ENCODE measurements around the gene SH3D21.

SH3D21 gene

GRCh38 chr1:36330940-36331339 lies 24.8 kb downstream of the SH3D21 start:
- no peak for DNase-seq (ENCODE audit: low read depth)

DNA sequence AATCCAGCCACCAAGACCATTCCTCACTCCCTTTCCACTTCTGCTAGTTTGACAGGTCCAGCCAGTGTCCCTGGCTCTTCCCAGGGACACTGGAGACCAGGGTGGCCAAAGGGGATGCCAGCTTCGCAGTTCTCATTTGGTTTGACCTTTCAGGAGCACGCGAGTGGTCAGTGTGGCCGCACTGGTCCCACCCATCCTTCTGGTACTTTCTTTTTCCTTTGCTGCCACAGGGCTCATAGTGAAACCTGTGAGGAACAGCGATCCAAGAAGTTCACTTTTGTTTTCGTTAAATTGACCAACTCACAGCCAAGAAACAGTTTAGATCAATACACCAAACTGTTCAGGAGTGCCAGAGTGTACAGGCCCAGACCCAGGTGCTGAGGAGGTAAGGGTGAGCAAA lies 31.7 kb downstream of the SH3D21 start:
- DNase-seq (ENCODE audit: low read depth): no peak

DNA sequence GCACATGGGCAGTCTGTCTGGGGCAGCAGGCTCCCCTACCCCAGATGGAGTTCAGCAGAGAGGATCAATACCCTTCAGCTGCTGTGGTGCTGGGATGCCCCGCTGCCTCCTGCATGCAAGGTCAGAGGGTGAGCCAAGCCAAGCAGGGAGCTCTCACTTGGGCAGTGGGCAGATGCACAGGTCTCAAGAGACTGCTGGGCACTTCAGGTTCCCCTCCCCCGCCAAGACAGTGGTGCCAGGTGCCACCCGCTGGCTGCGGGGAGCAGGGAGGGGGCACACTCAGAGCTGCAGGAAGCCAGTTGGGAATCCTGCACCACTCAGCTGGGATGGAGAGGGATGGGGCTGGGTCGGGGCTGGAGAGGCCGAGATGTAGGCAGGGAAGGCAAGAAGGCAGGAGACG lies 33.0 kb downstream of the SH3D21 start:
- no peak for DNase-seq (ENCODE audit: low read depth)

DNA sequence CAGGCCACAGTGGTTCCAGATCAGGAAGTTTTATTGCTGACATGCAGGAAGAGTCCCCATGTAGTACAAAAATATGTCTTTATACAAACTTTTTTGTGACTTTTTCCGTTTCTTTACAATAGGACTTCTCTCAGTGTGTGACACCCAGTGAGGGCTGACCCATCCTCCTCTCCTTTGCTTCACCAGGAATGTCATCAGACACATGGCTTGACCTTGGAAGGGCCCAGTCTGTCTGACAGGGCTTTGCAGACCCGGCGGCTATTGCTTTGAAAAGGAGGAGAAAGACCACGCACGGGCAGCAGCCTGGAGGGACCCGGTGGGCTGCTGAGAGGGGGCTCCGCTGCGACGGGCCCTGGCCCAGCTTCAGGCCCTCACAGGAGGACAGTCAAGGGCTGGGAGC lies 33.4 kb downstream of the SH3D21 start:
- DNase-seq (ENCODE audit: low read depth): no peak

- no peak for DNase-seq (ENCODE audit: low read depth)
Measured at GRCh38 chr1:36341626-36342320, 35.6 kb downstream of the SH3D21 start.

GRCh38 chr1:36342426-36343185 lies 36.4 kb downstream of the SH3D21 start:
- DNase-seq (ENCODE audit: low read depth): peak; percentile 51

GRCh38 chr1:36343651-36344394 lies 37.7 kb downstream of the SH3D21 start:
- no peak for DNase-seq (ENCODE audit: low read depth)

DNA sequence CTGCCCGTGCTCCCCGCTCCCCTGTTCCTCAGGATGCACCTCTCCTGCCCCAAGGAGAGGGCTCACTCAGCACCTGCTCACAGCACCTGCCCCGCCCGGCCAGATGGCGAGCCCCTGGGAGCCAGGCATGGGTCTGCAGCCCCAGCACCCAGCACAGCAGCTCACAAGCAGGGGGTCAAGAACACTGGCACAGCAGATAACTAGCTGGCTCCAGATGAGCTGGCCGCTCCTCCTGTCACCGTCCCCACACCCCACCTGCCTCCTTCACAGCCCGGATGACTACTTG lies 38.2 kb downstream of the SH3D21 start:
- no peak for DNase-seq (ENCODE audit: low read depth)

GRCh38 chr1:36345353-36345752 lies 39.2 kb downstream of the SH3D21 start:
- no peak for DNase-seq (ENCODE audit: low read depth)

GRCh38 chr1:36346741-36347370 lies 40.7 kb downstream of the SH3D21 start:
- DNase-seq (ENCODE audit: low read depth): no peak

GRCh38 chr1:36349241-36349671 lies 43.1 kb downstream of the SH3D21 start:
- DNase-seq (ENCODE audit: low read depth): no peak

GRCh38 chr1:36349839-36350238 lies 43.7 kb downstream of the SH3D21 start:
- DNase-seq (ENCODE audit: low read depth): no peak

DNA sequence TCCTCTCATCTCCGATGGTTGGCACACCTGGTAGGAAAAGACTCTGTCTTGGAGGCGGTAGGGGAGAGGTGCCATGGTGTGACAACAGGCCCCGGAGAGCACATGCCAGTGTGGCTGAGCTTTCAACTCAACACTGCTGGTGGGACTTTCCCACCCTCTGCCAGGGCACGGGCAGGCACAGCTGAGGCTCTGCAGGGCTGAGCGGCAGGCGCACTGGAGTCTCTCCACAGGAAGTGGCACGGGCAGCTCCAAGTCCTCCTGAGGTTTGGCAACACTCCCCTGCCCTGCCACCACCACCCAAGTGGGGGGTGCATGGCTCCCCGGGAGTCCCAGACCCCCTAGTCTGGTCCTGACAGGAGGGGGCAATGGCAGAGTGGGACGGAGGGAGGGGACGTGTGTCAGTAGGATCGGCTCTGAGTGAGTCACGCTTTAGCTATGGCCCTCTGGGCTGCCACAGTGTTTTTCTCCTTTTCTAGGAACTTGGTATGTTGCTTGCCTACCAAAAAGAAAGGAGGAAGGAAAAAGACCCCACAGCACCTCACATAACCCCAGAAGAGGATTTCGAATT lies 44.6 kb downstream of the SH3D21 start:
- peak; percentile 46 for DNase-seq (ENCODE audit: low read depth)

DNA sequence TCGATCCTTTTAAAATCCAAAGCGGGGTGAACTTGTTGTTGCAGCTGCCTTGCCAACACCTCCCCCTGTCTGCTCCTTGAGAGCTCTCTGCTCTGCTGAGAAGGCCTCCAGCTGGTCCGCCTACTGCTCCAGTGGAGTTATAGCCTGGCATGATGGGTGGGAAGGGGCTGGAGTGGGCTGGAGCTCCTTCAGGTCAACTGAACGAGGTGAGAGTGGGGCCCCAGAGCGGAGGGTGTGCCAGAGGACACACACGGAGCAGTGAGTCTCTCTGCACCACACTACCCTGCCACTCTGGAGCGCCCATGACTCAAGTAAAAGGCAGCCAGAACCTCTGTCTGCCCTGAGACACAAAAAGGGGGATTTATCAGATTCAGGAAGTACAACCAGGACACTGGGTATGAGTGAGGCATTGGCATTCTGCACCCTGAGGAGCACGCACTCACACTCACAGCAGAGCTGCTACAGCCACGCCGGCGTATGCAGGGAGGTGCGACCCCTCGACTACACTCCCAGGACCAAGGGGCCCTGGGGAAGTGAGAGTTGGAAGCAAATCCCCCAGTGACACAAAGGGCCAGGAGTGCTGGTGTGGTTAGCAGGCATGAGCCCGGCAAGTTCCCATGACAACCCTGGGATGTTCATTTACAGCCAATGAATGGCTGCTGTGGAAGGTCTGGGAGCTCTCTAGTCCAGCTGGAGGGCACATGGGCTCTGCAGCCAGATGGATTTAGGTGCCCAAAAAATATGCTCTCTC lies 45.2 kb downstream of the SH3D21 start:
- DNase-seq (ENCODE audit: low read depth): no peak

DNA sequence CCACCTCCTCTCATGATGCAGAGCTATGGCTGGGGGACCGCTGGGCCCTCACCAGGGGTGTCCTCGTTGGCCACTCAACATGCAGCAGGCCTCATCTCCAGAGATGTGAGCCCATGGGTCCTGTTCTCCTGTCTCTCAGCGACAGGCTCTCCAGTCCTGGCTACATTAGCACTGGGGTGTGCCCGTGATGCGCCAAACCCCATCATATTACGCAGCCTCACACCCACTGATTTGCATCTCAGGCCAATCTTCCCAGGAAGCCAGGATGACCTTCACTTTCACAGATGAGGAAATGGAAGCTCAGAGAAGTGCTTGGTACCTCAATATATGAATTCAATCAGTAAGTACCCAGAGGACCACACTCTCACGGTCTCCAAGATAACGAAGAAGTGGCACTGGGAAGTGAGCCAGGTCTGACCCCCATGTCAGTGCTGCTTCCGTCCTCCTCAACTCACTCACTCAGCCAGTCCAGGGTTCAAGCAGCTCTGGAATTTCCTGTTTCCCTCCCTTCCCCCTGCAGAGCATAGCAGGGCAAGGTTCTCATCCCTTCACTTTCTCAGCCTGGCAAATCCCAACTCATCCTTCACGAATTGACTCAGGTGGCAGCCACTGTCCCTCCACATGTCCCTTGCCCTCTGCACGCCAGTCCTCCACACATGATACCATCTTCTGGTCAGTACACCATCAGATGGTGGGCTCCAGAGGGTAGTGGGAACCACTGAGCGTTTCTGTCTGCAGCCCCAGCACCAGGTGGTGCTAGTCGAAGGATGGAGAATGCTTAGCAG lies 46.1 kb downstream of the SH3D21 start:
- DNase-seq (ENCODE audit: low read depth): no peak

DNA sequence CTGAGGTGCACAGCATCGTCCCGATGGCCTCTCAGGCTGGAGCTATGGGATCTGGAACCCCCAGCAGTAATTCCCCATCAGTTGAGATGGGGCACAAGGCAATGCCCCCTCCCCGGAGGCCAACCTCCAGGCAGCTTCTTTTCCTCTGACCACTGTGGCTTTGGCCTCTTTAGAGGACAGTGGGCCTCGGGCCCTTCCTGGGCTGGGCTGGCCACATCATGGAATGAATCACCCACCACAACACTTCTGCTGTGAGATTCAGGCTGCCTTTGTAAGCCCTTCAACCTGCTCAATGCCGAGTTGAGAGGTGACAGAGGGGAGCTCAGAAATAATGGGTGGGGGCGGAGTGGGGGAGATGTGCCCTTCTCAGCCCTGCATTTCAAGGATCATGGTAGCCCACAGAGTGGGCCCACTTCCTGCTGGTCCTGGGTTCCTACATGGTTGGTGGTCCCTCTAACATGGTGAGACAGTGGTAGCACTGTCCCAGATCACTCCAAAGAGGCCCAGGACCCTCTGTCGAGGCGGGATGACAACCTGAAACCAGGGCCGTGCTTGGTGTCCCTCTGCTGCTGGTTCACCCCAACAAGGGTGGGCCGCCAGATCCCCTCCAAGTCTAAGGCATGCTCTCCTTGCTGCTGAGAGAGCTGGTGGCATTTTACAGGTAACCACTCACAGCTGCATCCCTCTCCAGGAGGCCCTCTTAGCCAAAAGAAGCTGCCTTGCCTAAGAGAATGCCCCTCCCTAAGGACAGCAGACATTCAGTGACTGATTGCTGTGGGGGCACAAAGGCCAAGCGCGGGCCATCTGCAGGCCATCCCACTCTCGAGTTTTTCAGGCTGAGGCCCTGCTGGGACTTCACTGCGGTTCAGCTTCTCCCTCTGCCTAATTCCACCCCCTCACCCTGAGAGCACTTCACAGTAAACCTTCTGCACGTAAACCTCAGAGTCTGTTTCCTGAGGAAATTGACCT lies 47.0 kb downstream of the SH3D21 start:
- DNase-seq (ENCODE audit: low read depth): no peak

GRCh38 chr1:36354486-36354885 lies 48.3 kb downstream of the SH3D21 start:
- DNase-seq (ENCODE audit: low read depth): no peak

DNA sequence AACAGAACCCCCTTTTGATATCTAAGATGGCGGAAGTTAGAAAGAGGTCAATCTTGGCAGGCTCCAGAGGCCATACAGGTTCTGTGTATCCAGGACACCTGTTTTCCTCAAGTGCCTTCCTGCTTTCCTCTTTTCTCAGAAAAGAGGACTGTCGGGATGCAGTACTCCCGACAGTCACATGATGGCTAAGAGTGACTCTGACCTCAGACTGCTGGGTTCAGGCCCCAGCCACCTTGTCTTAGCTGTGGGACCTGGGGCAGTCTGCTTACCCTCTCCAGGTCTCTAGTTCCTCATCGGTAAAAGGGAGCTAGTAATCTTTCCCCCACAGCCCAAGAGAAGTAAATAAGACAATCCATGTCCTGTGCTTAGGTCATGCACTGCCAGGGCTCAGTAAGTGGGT lies 49.6 kb downstream of the SH3D21 start:
- no peak for DNase-seq (ENCODE audit: low read depth)

- no peak for DNase-seq (ENCODE audit: low read depth)
Measured at GRCh38 chr1:36358514-36359084, 52.4 kb downstream of the SH3D21 start.

All from stimulated activated CD4-positive, alpha-beta T cell treated with anti-CD3 and anti-CD28 coated beads, Interleukin-2, amount 100 ng/mL, for 4 hours (primary cell).